GM08714 (cell line): ENCODE results near the gene SH3RF2.

Experiments used
- H3K4me3 ChIP-seq: fragments of 200-500 bp; sonication (Bioruptor generic); 2 replicates; pipeline ENCODE4 v1.5.1; 2014; ENCODE audit warnings: mild to moderate bottlenecking, low read length, inconsistent platforms
- ZNF274 ChIP-seq: IDR thresholded peaks from 2 replicates; pipeline ENCODE4 v1.6.1; 2012; ENCODE audit warnings: mild to moderate bottlenecking, low read depth, low read length

The SH3RF2 gene

DNA sequence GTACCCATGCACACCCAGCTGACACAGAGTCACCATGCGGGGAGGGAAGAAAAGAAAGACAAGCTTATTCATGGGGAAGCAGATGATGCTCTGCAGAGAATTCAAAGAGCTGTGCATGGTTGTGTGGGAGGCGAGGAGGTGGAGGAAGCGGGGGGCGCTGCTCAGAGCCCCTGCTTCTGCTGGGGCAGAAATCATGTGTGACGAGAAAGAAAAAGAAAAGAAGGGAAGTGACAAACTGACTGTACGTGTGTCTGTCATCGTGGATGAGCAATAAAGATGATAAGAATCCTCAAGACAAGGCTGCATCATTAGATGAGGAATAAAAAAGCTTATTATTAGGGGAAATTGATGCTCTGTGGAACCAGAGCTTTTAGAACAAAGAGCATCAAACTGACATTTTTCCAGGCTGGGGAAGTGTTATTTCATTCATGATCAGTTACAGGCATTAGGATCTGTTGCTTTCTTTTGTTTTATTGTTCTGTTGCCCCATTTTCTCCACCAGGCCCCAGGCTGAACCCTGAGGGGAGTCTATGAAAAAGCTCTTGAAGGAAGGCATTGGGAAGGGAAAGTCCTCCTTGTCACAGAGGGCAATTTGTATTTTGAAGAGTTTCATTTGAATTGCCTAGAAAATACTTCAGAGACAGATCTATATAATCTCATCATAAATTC is 20.3 kb upstream of the SH3RF2 start:
- no peak overlapping the region for H3K4me3 ChIP-seq
- TF ChIP-seq ZNF274 = no peak

DNA sequence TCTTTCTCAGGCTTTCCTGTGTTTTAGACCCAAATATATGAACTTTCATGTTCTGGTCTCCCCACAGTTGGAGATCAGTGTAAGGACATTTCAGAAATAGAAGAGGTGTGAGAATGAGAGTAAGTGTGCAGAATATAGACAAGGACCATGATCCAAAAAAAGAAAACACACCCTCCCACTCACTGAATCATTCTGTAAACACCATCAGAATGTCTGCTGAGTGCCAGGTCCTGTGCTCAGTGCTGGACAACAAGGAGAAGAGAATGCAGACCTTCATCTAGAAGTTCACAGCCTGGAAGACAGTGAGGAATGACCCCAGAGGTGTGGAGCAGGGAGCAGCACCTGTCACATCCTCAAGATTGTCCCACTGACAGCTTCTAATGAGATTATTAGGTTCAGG is 19.1 kb upstream of the SH3RF2 start:
- no peak for TF ChIP-seq ZNF274
- no peak overlapping the region for H3K4me3 ChIP-seq

DNA sequence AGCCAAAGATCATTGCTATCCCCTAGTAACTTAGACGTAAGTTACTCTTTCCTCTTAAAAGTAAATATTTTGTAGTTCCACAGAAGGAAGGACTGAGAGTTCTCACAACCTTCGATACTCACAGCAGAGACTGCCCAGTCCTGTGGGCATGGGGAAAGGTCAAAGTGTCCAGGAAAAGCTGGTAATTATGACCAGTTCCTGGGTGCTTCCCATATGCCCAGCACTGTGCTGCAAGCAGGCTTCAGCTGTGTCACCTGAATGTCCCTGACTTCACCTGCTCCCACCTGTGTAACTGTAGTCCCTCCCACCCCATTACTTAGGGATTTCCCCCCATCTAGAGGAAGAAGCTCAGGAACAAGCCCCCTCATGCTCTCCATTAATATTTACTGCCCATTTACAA is 18.0 kb upstream of the SH3RF2 start:
- no peak overlapping the region for H3K4me3 ChIP-seq
- no peak for TF ChIP-seq ZNF274

DNA sequence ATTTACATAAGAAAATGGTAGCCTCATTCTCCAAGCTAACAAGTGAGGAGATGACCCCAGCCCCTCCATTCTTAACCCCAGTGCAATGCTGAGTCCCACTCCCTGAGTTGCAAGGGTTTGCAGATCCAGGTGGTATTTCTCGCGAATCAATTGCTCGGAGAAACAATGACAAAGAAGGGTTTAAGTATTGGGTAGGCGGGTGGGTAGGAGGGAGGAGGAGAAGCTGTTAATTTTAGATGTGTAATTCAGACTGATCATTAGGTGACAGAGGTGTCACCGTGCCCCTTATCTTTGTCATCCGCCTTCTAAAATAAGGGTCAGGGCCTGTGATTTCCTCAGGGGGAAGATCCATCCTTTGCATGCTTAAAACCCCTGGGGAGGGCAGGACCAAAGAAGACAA is 17.0 kb upstream of the SH3RF2 start:
- H3K4me3 ChIP-seq = no peak overlapping the region
- TF ChIP-seq ZNF274 = no peak

DNA sequence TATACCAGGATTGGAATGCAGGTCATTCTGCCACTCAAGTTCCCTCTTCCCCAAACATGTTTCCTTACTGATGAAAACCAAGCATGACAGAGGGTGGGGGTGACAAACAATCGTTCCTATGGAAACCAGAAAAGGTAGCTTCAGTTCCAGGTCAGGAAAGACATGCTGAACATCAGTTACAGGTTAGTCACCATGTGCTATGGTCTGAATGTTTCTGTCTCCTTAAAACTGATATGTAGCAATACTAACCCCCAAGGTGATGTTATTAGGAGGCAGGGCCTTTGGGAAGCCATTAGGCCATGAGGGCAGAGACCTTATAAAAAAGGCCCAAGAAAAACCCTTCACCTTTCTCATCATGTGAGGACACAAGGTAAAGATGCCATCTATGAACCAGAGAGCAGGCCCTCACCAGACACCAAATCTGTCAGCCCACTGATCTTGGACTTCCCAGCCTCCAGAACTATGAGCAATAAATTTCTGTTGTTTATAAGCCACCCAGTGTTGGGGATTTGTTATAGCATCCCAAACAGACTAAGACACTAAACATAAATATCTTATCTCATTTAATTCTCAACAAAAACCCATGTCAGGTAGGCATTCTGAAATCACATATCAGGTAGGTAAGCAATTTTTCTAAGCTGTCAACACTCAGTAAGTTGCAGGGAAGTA is 15.7 kb upstream of the SH3RF2 start:
- no peak overlapping the region for H3K4me3 ChIP-seq
- TF ChIP-seq ZNF274 = no peak

DNA sequence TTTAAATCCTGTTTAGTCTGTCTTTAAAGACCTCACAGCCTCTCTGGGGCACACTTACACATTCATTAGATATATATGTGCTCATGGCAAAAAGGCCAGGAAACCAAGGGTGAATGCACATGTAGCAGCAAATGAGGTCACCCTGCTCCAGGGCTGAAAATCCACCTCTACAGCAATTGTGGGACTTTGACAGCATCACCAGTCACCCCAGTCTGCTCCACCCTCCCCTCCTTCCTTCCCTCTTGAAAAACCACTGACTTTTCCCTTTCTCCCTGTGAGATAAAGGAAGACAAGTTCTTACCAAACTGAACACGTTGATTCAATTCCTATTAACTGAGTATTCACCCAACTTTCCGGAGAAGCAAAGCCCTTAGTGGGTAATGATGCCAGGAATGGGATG is 15.2 kb upstream of the SH3RF2 start:
- no peak overlapping the region for H3K4me3 ChIP-seq
- TF ChIP-seq ZNF274 = no peak

DNA sequence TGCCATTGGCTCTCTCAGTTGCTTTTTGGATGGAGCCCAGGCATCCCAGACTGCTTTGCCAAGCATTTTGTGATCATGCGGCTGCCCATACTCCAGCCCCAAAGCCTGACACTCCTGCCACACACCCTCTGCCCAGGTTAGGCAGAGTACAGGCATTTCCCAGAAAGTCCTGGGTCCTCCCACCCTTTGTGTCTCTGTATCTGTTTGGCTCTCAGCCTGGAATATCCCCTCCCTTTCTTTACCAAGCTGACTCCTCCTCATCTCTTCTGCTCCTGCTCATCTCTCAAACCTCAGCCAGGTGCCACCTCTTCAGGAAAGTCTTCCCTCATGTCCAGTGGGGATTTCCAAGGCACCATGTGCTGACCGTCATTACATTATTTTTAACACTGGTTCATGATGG is 14.3 kb upstream of the SH3RF2 start:
- no peak overlapping the region for H3K4me3 ChIP-seq
- TF ChIP-seq ZNF274 = no peak

DNA sequence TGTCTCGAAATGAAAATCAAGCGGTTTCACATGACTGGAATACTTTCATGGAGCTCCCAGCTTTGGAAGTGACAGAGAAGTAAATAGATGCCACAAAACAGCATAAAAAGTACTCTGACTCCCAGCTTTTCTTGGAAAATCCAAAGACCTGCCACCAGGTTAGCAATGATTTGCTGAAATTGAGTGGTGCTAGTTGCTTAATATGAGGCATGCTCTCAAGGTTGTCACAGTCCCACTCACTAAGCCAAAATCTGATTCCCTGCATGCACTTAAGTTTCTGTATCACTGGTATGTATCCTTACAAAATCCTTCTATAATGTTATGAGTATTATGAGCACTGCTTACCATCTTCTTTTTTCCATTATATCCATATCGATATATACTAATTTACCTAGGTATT is 13.0 kb upstream of the SH3RF2 start:
- no peak for TF ChIP-seq ZNF274
- H3K4me3 ChIP-seq = no peak overlapping the region

DNA sequence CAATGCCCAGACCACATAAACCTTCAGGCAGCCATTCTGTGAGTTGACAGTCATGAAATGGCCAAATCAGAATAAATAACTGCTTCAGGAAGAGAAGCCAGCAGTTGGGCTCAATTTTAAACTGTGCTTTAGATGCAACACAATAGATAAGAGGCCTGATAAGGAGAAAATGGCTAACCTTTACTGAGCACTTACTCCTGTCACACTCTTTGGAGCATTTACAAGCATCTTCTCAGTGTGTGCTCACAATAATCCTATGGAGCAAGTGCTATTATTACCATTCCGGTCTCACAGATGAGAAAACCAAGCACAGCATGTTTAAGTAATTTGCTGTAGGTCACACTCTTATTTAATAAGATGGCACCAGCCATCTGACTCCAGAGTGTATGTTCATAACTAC is 11.5 kb upstream of the SH3RF2 start:
- TF ChIP-seq ZNF274 = no peak
- H3K4me3 ChIP-seq = no peak overlapping the region

DNA sequence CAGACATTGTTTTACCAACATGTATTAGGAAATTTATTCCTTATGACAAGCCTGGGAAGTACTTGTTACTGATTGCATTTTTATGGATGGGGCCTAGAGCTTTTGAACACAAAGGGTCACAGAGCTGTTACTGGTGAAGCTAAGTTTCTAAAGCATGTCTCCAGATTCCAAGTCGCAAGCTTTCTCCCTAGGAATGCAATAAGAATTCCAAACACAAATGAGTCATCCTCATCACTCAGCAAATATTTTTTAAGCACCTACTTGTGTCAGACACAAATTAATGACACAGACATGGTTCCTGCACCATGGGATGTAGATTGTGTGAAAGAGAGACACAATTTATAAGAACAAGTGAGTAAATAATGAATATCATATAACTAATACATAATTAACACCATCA is 11.0 kb upstream of the SH3RF2 start:
- TF ChIP-seq ZNF274 = no peak
- no peak overlapping the region for H3K4me3 ChIP-seq

DNA sequence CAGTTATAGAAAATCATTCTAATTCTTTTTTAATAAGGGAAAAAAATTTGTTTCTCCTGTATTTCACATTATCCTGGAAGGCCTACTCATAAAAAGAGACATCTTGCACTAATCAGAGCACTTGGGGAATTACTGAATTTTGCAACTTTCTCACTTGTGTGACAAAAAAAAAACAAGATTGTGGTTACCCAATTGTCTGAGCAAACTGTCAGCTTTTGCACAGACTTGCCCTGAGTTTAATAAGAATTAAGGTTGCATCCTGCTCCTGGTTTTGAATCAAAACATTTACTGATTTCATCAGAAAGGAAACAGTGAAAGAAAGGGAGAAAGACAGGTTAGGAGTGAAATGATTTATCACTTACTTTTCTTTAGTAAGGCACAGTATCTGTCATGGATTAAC is 10.6 kb upstream of the SH3RF2 start:
- H3K4me3 ChIP-seq = no peak overlapping the region
- no peak for TF ChIP-seq ZNF274

DNA sequence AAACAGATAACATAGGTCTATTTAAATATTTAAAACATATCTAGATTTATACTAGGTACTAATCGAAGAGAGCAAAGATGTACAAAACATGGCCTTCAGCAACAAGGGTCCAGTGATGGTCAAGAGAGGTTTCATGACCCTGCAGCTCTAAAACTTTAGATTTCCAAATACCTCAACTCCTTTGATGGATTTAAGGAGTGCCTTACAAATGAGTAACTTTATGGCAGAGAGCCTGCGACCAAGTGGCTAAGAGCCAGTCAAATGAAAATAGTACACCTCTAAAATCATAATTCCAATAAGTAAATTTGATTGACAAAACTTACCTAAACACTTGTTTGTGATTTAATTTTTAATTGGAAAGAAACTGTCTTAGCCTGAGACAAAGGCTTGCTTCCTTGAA is 4.7 kb upstream of the SH3RF2 start:
- H3K4me3 ChIP-seq = no peak overlapping the region
- no peak for TF ChIP-seq ZNF274

DNA sequence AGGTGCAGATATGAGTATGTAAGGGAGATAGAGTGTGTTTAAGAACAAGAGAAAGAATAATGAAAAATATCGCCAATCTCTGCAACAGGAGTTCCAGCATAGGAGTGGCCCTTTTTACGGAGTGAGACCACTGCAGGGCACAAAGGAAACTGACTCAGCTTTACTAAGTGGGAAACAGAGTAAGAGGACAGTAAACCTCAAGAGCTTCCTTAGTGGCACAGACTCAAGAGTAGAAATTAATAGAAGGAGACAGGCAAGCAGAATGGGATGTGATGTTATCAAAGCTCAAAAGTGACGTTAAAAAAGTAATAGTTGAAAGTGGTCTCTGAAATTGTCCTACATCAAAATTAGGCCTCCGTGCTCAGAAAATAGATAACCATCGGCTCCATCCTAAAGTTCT is 2.1 kb upstream of the SH3RF2 start:
- H3K4me3 ChIP-seq = no peak overlapping the region
- TF ChIP-seq ZNF274 = no peak

DNA sequence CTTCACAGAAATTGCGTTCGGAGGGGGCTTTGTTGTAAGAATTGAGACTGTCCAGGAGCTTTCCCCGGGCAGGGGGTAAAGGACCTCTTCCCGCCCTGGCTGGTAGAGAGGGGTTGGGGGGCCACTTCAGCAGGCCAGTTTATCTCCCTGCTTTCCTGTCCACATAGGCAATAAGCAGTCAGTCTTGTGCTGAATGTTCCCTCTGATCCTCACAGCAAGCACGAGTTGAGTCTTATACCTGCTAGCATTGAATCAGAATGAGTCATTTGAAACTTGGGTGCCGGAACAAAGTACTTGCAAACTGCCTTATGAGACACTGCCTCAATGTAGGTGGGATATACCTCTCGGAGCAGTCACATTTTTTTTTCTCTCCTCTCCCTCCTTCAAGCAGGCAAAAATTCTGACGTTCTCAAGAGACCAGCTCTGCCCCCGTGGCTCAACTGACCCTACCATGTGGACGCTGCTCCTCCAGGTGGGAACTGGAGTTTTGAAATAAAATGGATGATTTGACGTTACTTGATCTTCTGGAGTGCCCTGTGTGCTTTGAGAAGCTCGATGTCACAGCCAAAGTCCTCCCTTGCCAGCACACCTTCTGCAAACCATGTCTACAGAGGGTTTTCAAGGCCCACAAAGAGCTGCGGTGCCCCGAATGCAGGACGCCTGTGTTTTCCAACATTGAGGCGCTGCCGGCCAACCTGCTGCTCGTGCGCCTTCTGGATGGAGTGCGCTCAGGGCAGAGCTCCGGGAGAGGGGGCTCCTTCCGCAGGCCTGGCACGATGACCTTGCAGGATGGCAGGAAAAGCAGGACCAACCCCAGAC is 1.3 kb downstream of the SH3RF2 start:
- TF ChIP-seq ZNF274 = no peak
- H3K4me3 ChIP-seq = no peak overlapping the region
